Measurements from ENCODE around the gene RLN3. TPM values are rescaled to one million over a fixed set of nuclear protein-coding genes. Genes with fewer than 3 reads are reported as not detected.

RLN3 gene
- total RNA-seq, result not detected

GRCh38 chr19:14027856-14028450 is at the start of gene RLN3:
RLN3 (plus strand) TSS chr19:14028148; CDS start chr19:14028205, 57 bp downstream.
- no peaks in the 10 kb centered on the region for H3K27me3 Mint-ChIP-seq (ENCODE audit: low read depth)
- H3K27ac Mint-ChIP-seq, result no peak within 1 kb of the TSS
- ATAC-seq (replicated peaks in 1 of 2) (no peak), DNase-seq (no peak)
- H3K4me3 Mint-ChIP-seq, result no peak within 1 kb of the TSS
- no peaks in the 10 kb centered on the region for H3K9me3 Mint-ChIP-seq
- peaks cover 19% of the 10 kb centered on the region for H3K4me1 Mint-ChIP-seq (ENCODE audit: low read depth)
- peaks cover 1 to 4% of the 10 kb centered on the region in 2 donors for H3K36me3 Mint-ChIP-seq (ENCODE audit: insufficient read depth in 2 of 2)

- DNase-seq, result no peak
- peak; percentile 30 to 40 for ATAC-seq (replicated peaks in 1 of 2)
- H3K9me3 Mint-ChIP-seq, result no peaks in the 10 kb centered on the region
- peak overlapping the region; percentile 27 to 31 for H3K4me3 Mint-ChIP-seq
- peaks cover 18% of the 10 kb centered on the region for H3K4me1 Mint-ChIP-seq (ENCODE audit: low read depth)
- H3K27me3 Mint-ChIP-seq (ENCODE audit: low read depth), result no peaks in the 10 kb centered on the region
- peaks cover 0 to 2% of the 10 kb centered on the region in 2 donors for H3K36me3 Mint-ChIP-seq (ENCODE audit: insufficient read depth in 2 of 2)
- H3K27ac Mint-ChIP-seq, result no peak overlapping the region
Observed at GRCh38 chr19:13978351-13979243, 49.4 kb upstream of the RLN3 start.

- DNase-seq (no peak), ATAC-seq (replicated peaks in 1 of 2) (peak in 1 of 2 donors; percentile 13)
- Mint-ChIP-seq H3K27ac (no peak overlapping the region), H3K36me3 (ENCODE audit: insufficient read depth in 2 of 2) (peaks cover 0 to 2% of the 10 kb centered on the region in 2 donors), H3K4me1 (ENCODE audit: low read depth) (peaks cover 13% of the 10 kb centered on the region), H3K4me3 (peak overlapping the region in 1 of 2 donors; percentile 27), H3K27me3 (ENCODE audit: low read depth) (no peaks in the 10 kb centered on the region), H3K9me3 (no peaks in the 10 kb centered on the region)
Observed at GRCh38 chr19:13979244-13979615, 48.7 kb upstream of the RLN3 start.

GRCh38 chr19:13979686-13980085 is 48.3 kb upstream of the RLN3 start:
- ATAC-seq (replicated peaks in 1 of 2), result no peak
- no peak overlapping the region for H3K27ac Mint-ChIP-seq

GRCh38 chr19:13980340-13980739 is 47.6 kb upstream of the RLN3 start:
- no peaks in the 10 kb centered on the region for H3K27me3 Mint-ChIP-seq (ENCODE audit: low read depth)
- no peak overlapping the region for H3K27ac Mint-ChIP-seq
- peaks cover 19% of the 10 kb centered on the region for H3K4me1 Mint-ChIP-seq (ENCODE audit: low read depth)
- H3K36me3 Mint-ChIP-seq (ENCODE audit: insufficient read depth in 2 of 2), result peaks cover 0 to 2% of the 10 kb centered on the region in 2 donors
- no peaks in the 10 kb centered on the region for H3K9me3 Mint-ChIP-seq
- DNase-seq (no peak), ATAC-seq (replicated peaks in 1 of 2) (no peak)
- no peak overlapping the region for H3K4me3 Mint-ChIP-seq

More at GRCh38 chr19:13979686-13980085, 48.3 kb upstream of the RLN3 start:
- Mint-ChIP-seq H3K36me3 (ENCODE audit: insufficient read depth in 2 of 2) (peaks cover 0 to 2% of the 10 kb centered on the region in 2 donors), H3K9me3 (no peaks in the 10 kb centered on the region), H3K4me1 (ENCODE audit: low read depth) (peaks cover 12% of the 10 kb centered on the region), H3K27me3 (ENCODE audit: low read depth) (no peaks in the 10 kb centered on the region), H3K4me3 (peak overlapping the region in 1 of 2 donors; percentile 27)
- no peak for DNase-seq

- H3K4me1 Mint-ChIP-seq (ENCODE audit: low read depth), result peaks cover 25% of the 10 kb centered on the region
- no peak overlapping the region for H3K4me3 Mint-ChIP-seq
- ATAC-seq (replicated peaks in 1 of 2), result no peak
Observed at GRCh38 chr19:13981021-13981420, 46.9 kb upstream of the RLN3 start.

GRCh38 chr19:13981467-13981866 is 46.5 kb upstream of the RLN3 start:
- DNase-seq, result no peak
- Mint-ChIP-seq H3K4me3 (no peak overlapping the region), H3K27ac (no peak overlapping the region), H3K9me3 (no peaks in the 10 kb centered on the region), H3K36me3 (ENCODE audit: insufficient read depth in 2 of 2) (peaks cover 0 to under 1% of the 10 kb centered on the region in 2 donors), H3K27me3 (ENCODE audit: low read depth) (no peaks in the 10 kb centered on the region), H3K4me1 (ENCODE audit: low read depth) (peaks cover 29% of the 10 kb centered on the region)
- no peak for ATAC-seq (replicated peaks in 1 of 2)

More at GRCh38 chr19:13981021-13981420, 46.9 kb upstream of the RLN3 start:
- no peak overlapping the region for H3K27ac Mint-ChIP-seq
- H3K27me3 Mint-ChIP-seq (ENCODE audit: low read depth), result no peaks in the 10 kb centered on the region
- DNase-seq, result no peak
- H3K9me3 Mint-ChIP-seq, result no peaks in the 10 kb centered on the region
- peaks cover 0 to 2% of the 10 kb centered on the region in 2 donors for H3K36me3 Mint-ChIP-seq (ENCODE audit: insufficient read depth in 2 of 2)

- Mint-ChIP-seq H3K4me1 (ENCODE audit: low read depth) (peaks cover 35% of the 10 kb centered on the region), H3K36me3 (ENCODE audit: insufficient read depth in 2 of 2) (no peaks in the 10 kb centered on the region), H3K27me3 (ENCODE audit: low read depth) (no peaks in the 10 kb centered on the region), H3K4me3 (no peak overlapping the region), H3K9me3 (no peaks in the 10 kb centered on the region), H3K27ac (no peak overlapping the region)
- no peak for DNase-seq
- no peak for ATAC-seq (replicated peaks in 1 of 2)
Observed at GRCh38 chr19:13981988-13982501, 45.9 kb upstream of the RLN3 start.

- H3K36me3 Mint-ChIP-seq (ENCODE audit: insufficient read depth in 2 of 2), result no peaks in the 10 kb centered on the region
- H3K4me3 Mint-ChIP-seq, result no peak overlapping the region
- DNase-seq (no peak), ATAC-seq (replicated peaks in 1 of 2) (no peak)
- H3K9me3 Mint-ChIP-seq, result no peaks in the 10 kb centered on the region
- H3K27ac Mint-ChIP-seq, result no peak overlapping the region
- peaks cover 42% of the 10 kb centered on the region for H3K4me1 Mint-ChIP-seq (ENCODE audit: low read depth)
- no peaks in the 10 kb centered on the region for H3K27me3 Mint-ChIP-seq (ENCODE audit: low read depth)
Observed at GRCh38 chr19:13982773-13983172, 45.2 kb upstream of the RLN3 start.

- H3K9me3 Mint-ChIP-seq, result no peaks in the 10 kb centered on the region
- no peaks in the 10 kb centered on the region for H3K27me3 Mint-ChIP-seq (ENCODE audit: low read depth)
- H3K27ac Mint-ChIP-seq, result no peak overlapping the region
- H3K4me3 Mint-ChIP-seq, result no peak overlapping the region
- H3K4me1 Mint-ChIP-seq (ENCODE audit: low read depth), result peaks cover 44% of the 10 kb centered on the region
- peaks cover 0 to under 1% of the 10 kb centered on the region in 2 donors for H3K36me3 Mint-ChIP-seq (ENCODE audit: insufficient read depth in 2 of 2)
- no peak for ATAC-seq (replicated peaks in 1 of 2)
- no peak for DNase-seq
Observed at GRCh38 chr19:13983213-13983889, 44.6 kb upstream of the RLN3 start.

- peaks cover 52% of the 10 kb centered on the region for H3K4me1 Mint-ChIP-seq (ENCODE audit: low read depth)
- no peaks in the 10 kb centered on the region for H3K27me3 Mint-ChIP-seq (ENCODE audit: low read depth)
Observed at GRCh38 chr19:13984186-13984585, 43.8 kb upstream of the RLN3 start.

GRCh38 chr19:13984875-13985741 is 42.8 kb upstream of the RLN3 start:
- Mint-ChIP-seq H3K4me3 (peak overlapping the region; percentile 61 to 66), H3K9me3 (no peaks in the 10 kb centered on the region), H3K36me3 (ENCODE audit: insufficient read depth in 2 of 2) (peaks cover 0 to 5% of the 10 kb centered on the region in 2 donors), H3K27me3 (ENCODE audit: low read depth) (no peaks in the 10 kb centered on the region), H3K4me1 (ENCODE audit: low read depth) (peaks cover 52% of the 10 kb centered on the region), H3K27ac (peak overlapping the region; percentile 84)
- DNase-seq (peak in 1 of 2 donors; percentile 23), ATAC-seq (replicated peaks in 1 of 2) (no peak)

More at GRCh38 chr19:13984186-13984585, 43.8 kb upstream of the RLN3 start:
- H3K27ac Mint-ChIP-seq, result no peak overlapping the region
- H3K9me3 Mint-ChIP-seq, result no peaks in the 10 kb centered on the region
- H3K36me3 Mint-ChIP-seq (ENCODE audit: insufficient read depth in 2 of 2), result peaks cover 0 to 5% of the 10 kb centered on the region in 2 donors
- ATAC-seq (replicated peaks in 1 of 2), result no peak
- H3K4me3 Mint-ChIP-seq, result no peak overlapping the region
- no peak for DNase-seq

All from activated T-cell treated with anti-CD3 and anti-CD28 coated beads, Interleukin-2, amount 50 U/mL, for 72 hours (primary cell).